Neuron (in vitro differentiated cells): ENCODE results near the gene ADAT3.
"Not testable (repeated sequence)": the region's sequence is repeated elsewhere in the genome, so short reads cannot be mapped to it uniquely, and the experiment has no call there.

Experiments
- H2AFZ ChIP-seq: one replicate; pipeline ENCODE4 v1.6.1; 2013; ENCODE audit warnings: low read depth, mild to moderate bottlenecking, inconsistent platforms, low read length, moderate library complexity
- H3K27me3 ChIP-seq: one replicate; pipeline ENCODE4 v1.6.1; 2013; ENCODE audit warnings: low read length; ENCODE audit not compliant: insufficient read depth
- H3K36me3 ChIP-seq: one replicate; pipeline ENCODE4 v1.6.1; 2013; ENCODE audit warnings: low read length; ENCODE audit not compliant: insufficient read depth
- H3K4me1 ChIP-seq: one replicate; pipeline ENCODE4 v1.6.1; 2013; ENCODE audit warnings: low read length; ENCODE audit not compliant: insufficient read depth
- H3K4me3 ChIP-seq: 2 replicates; pipeline ENCODE4 v1.5.1; 2013; ENCODE audit warnings: mild to moderate bottlenecking, low read length, moderate library complexity
- H3K9me3 ChIP-seq: one replicate; pipeline ENCODE4 v1.6.1; 2013; ENCODE audit warnings: low read length

Gene ADAT3

DNA sequence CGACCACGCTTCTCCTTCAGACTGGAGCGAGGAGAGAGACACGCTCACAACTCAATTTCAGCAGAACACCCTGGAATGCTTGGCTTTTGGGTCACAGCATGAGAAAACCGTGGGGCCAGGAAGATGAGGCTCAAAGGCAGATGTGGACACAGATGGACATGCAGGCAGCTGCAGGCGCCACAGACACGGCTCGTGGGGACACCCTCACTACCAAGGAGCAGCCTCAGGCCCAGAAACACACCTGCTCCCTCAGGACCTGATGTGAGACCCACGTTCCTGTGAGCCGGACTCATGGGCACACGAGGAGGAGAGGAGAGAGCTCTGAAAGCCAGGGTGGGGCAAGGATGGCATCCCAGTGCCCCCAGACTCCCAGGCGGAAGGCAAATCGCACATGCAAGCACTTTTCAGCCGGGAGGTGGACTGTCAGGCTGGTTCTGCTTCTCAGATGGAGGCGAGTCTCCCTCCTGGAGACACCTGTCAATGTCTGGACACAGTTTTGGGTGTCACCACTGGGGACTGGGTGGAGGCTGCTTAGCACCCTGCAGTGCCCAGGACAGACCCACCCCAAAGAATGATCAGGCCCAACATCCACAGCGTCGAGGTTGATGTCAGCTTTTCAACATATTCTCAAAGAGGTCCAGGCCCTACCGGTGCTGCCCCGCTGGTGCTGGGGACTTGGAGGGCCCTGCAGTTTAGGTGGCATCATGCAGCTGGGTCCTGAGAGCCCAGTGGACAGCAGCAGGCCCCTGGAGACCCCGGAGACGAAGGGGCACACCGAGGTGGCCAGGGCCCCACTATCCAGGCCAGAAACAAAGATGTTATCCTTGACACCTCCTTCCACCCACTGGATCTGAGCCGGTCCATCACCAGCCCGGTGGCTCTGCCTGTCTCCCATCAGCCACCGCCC is 22.2 kb upstream of the ADAT3 start:
- no peak overlapping the region for H2AFZ ChIP-seq
- H3K36me3 ChIP-seq = peaks cover 7% of the 10 kb centered on the region
- peak overlapping the region; percentile 97 for H3K4me3 ChIP-seq
- no peaks in the 10 kb centered on the region for H3K27me3 ChIP-seq
- peaks cover 34% of the 10 kb centered on the region for H3K4me1 ChIP-seq
- H3K9me3 ChIP-seq = no peaks in the 10 kb centered on the region

DNA sequence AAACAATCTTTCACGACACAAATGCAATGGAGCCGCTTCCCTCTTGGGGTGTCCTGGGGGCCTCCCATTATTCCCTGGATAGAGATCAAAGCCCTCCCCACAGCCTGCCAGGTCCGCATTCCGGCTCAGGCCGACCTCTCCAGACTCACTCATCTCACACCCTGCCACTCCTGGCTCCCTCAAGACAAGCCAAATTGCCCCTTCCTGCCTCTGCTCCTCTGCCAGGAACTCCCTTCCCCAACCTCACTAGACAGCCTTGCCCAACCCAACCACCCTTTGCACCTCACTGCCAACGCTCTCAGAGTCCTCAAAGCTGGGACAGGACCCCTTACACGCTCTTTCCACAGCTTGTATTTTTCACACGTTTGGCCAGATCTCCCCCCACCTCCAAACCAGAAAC is 21.4 kb upstream of the ADAT3 start:
- Histone ChIP-seq H3K4me1 (peaks cover 34% of the 10 kb centered on the region), H3K4me3 (peak overlapping the region; percentile 97), H3K36me3 (peaks cover 7% of the 10 kb centered on the region), H2AFZ (no peak overlapping the region), H3K27me3 (no peaks in the 10 kb centered on the region), H3K9me3 (no peaks in the 10 kb centered on the region)

DNA sequence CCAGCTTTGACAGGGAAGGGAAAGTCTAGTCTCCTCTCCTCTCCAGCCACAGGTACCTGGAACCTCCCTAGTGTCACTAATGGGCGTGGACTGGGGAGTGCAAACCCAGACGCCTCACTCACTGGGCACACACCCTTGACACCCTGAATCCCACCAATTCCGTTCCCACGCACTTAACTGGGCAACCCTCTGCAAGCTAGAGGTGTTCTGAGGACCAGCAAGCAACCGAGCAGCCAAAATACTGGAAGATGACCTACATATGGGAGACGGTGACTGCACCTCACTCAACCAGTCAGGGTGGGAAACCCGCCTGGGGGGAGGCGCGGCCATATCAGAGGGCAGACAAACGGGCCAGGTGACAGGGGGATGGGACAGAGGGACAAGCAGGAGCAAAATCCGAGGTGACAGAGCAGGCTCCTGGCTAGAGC is 20.9 kb upstream of the ADAT3 start:
- Histone ChIP-seq H3K4me1 (peaks cover 34% of the 10 kb centered on the region), H3K36me3 (peaks cover 7% of the 10 kb centered on the region), H3K27me3 (no peaks in the 10 kb centered on the region), H3K9me3 (no peaks in the 10 kb centered on the region), H2AFZ (no peak overlapping the region), H3K4me3 (peak overlapping the region; percentile 97)

DNA sequence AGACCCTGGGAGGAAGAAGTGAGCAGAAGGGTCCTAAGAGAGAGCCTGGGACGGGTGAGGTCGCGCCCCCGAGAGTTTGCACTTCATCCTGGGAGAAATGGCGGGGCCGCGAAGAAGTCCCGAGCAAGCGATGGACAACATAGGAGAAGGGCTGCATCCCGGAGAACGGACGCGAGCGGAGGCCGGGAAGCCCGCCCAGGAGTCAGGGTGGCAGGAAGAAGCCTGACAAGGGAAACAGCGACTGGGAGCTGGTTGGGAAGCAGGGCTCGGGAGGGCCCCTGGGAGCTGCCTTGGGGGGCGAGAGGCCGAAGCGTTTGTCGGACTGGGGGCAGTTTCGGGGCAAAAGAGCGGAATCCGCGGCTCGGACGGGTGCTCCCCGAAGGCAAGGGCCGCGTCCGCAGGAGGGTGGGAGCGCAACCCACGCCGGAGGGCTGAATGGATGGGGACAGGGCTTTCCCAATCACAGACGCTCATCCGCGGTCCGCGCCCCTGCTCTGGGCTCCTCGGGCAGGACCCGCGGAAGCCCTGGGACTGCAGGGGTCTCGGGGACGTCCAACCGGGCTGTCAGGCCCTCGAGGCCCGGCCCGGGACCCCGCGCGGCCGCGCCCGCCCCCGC is 20.4 kb upstream of the ADAT3 start:
- Histone ChIP-seq H3K4me3 (peak overlapping the region; percentile 97), H3K36me3 (peaks cover 7% of the 10 kb centered on the region), H3K27me3 (no peaks in the 10 kb centered on the region), H2AFZ (no peak overlapping the region), H3K4me1 (peaks cover 34% of the 10 kb centered on the region), H3K9me3 (no peaks in the 10 kb centered on the region)

DNA sequence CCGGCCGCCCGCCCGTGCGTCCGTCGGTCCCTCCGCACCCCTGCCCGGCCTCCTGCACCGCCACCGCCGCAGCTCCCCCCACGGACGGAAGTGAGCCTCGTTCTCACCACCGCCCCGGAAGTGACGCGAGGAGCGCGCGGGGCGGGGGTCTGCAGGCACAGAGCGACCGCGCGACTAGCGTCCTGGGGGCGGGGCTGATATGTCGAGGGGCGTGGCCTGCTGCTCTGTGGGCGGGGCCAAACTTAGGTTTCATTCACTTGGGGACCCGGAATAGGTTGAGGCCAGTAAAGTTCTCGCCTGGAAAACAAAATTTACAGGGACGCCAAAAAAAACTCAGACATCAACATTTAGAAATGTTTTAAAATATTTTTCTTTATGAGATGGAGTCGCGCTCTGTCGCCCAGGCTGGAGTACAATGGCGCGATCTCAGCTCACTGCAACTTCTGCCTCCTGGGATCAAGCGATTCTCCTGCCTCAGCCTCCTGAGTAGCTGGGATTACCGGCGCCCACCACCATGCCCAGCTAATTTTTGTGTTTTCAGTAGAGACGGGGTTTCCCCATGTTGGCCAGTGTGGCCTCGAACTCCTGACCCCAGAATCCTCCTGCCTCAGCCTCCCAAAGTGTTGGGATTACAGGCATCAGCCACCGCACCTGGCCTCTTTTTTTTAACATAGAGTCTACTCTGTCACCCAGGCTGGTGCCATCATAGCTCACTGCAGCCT is 19.6 kb upstream of the ADAT3 start, which contains the start of gene ABHD17A:
Gene ABHD17A, minus strand, starts transcription at position 99 of the 722 bp plus-strand sequence. CDS start 3,930 bp downstream, outside the sequence.
- not testable (repeated sequence) for H3K27me3 ChIP-seq, H3K9me3 ChIP-seq, H2AFZ ChIP-seq, H3K36me3 ChIP-seq
- Histone ChIP-seq H3K4me1 (peaks cover 34% of the 10 kb centered on the region), H3K4me3 (peak within 1 kb of the TSS; percentile 97)

DNA sequence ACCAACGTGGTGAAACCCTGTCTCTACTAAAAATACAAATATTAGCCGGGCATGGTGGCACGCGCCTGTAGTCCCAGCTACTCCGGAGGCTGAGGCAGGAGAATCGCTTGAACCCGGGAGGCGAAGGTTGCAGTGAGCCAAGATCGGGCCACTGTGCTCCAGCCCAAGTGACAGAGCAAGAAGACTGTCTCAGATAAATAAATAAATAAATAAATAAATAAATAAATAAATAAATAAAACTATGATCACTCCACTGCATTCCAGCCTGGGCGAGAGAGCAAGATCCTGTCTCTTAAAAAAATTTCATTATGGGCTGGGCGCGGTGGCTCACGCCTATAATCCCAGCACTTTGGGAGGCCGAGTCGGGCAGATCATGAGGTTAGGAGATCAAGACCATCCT is 18.8 kb upstream of the ADAT3 start:
- H2AFZ ChIP-seq, H3K4me3 ChIP-seq, H3K27me3 ChIP-seq, H3K36me3 ChIP-seq, H3K9me3 ChIP-seq: not testable (repeated sequence)
- peaks cover 34% of the 10 kb centered on the region for H3K4me1 ChIP-seq

DNA sequence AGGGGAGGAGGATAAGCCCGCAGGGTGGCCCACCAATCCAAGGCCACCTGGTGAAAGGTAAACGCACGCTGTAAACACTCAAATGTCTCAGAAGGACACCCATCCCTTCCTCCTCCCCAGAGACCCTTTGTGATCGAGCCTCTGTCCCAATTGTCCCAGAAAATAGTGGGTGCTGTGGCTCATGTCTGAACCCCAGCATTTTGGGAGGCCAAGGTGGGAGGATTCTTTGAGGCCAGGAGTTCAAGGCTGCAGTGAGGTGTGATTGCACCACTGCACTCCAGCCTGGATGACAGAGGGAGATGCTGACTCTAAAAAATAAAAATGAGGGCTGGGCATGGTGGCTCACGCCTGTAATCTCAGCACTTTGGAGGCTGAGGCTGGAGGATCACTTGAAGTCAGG is 16.8 kb upstream of the ADAT3 start:
- peaks cover 18% of the 10 kb centered on the region for H3K4me1 ChIP-seq
- H3K36me3 ChIP-seq = no peaks in the 10 kb centered on the region
- peaks cover 2% of the 10 kb centered on the region for H3K9me3 ChIP-seq
- no peak overlapping the region for H2AFZ ChIP-seq
- H3K4me3 ChIP-seq = no peak overlapping the region
- H3K27me3 ChIP-seq = no peaks in the 10 kb centered on the region

DNA sequence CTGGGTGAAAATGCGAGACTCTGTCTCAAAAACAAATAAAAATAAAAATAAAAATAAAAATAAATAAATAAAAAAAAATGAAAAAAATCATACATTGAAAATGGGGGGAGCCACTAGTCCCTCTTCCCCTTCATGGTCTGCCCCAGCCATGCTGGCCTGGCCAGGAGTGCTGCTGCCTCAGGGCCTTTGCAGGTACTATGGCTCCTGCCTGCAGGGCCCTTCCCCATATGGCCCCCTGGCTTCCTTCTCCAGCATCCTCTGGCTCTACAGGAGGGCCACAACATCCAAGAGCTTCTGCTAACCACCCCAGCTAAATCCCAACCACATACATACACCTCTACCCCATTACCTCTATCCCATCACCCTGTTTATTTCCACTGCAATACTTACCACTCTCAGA is 15.3 kb upstream of the ADAT3 start:
- Histone ChIP-seq H3K27me3 (no peaks in the 10 kb centered on the region), H2AFZ (no peak overlapping the region), H3K36me3 (no peaks in the 10 kb centered on the region), H3K4me1 (peaks cover 4% of the 10 kb centered on the region), H3K9me3 (peaks cover 2% of the 10 kb centered on the region), H3K4me3 (no peak overlapping the region)

DNA sequence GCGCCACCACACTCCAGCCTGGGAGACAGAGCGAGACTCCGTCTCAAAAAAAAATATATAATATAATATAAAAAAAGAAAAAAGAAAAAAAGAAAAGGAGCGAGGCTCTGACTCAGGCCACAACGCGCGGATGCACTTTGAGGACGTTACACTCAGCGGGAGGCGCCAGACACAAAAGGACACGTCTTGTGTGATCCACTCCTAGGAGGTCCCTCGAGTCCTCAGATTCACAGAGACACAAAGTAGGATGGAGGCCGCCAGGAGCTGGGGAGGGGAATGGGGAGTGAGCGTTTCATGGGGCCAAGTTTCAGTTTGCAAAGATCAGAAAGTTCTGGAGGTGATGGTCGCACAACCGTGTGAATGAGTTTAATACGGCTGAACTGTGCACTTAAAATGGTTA is 11.4 kb upstream of the ADAT3 start:
- Histone ChIP-seq H3K4me3 (no peak overlapping the region), H3K27me3 (no peaks in the 10 kb centered on the region), H3K36me3 (no peaks in the 10 kb centered on the region), H3K4me1 (no peaks in the 10 kb centered on the region), H3K9me3 (peaks cover 2% of the 10 kb centered on the region), H2AFZ (no peak overlapping the region)

DNA sequence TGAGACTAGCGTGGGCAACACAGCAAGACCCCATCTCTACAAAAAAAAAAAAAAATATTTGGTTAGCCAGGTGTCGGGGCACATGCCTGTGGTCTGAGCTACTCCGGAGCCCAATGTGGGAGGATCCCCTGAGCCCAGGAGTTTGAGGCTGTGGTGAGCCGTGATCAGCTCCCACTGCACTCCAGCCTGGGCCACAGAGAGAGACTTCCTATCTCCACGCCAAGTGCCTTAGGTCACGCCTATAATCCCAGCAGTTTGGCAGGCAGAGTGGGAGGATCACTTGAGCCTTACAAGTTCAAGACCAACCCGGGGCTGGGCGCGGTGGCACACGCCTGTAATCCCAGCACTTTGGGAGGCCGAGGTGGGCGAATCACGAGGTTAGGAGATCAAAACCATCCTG is 8.7 kb upstream of the ADAT3 start:
- H2AFZ ChIP-seq = no peak overlapping the region
- H3K9me3 ChIP-seq = peaks cover 2% of the 10 kb centered on the region
- no peaks in the 10 kb centered on the region for H3K4me1 ChIP-seq
- H3K36me3 ChIP-seq = no peaks in the 10 kb centered on the region
- H3K27me3 ChIP-seq = no peaks in the 10 kb centered on the region
- no peak overlapping the region for H3K4me3 ChIP-seq

DNA sequence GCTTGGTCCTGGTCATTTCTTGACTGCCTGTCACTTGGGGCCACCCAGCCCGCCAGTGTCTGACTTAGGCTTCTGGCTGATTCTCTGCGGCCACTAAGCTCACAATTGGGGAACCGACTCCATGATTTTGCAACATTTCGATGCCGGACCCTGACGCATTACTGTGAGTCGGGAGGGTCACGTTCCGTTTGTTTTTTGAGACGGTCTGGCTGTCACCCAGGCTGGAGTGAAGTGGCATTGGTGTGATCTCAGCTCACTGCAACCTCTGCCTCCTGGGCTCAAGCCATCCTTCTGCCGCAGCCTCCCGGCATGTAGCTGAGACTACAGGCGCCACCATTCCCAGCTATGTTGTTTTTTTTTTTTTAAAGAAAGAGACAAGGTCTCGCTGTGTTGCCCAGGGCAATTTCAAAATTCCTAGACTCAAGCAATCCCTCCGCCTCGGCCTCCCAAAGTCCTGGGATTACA is 3.2 kb upstream of the ADAT3 start:
- no peaks in the 10 kb centered on the region for H3K9me3 ChIP-seq
- no peaks in the 10 kb centered on the region for H3K27me3 ChIP-seq
- no peak overlapping the region for H2AFZ ChIP-seq
- peaks cover 22% of the 10 kb centered on the region for H3K4me1 ChIP-seq
- H3K4me3 ChIP-seq = no peak overlapping the region
- no peaks in the 10 kb centered on the region for H3K36me3 ChIP-seq

DNA sequence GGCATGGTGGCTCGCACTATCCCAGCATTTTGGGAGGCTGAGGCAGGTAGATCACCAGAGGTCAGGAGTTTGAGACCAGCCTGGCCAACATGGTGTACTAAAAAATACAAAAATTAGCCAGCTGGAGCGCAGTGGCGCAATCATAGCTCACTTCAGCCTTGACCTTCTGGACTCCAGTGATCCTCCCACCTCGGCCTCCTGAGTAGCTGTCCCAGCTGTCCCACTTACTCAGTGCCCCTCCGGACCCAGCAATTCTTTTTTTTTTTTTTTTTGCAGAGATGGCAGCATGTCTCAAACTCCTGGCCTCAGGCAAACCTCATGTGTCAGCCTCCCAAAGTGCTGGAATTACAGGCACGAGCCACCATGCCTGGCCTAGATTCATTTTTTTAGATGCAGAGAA is 2.3 kb upstream of the ADAT3 start:
- peak overlapping the region; percentile 10 for H3K4me3 ChIP-seq
- no peak overlapping the region for H2AFZ ChIP-seq
- H3K27me3 ChIP-seq = no peaks in the 10 kb centered on the region
- H3K4me1 ChIP-seq = peaks cover 22% of the 10 kb centered on the region
- H3K36me3 ChIP-seq = no peaks in the 10 kb centered on the region
- H3K9me3 ChIP-seq = no peaks in the 10 kb centered on the region

DNA sequence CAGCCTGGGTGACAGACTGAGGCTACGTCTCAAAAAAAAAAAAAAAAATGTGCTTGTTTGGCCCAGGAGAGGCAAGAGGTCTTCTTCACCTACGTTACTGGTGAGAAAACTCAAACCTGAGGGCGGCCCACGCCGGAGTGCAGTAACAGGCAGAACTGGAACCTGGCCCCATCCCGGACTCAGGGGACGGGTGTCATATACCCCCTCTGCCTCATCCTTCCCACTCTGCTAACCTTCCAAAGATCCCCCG is 414 bp upstream of the ADAT3 start:
- H3K4me3 ChIP-seq = peak overlapping the region; percentile 37
- peaks cover 22% of the 10 kb centered on the region for H3K4me1 ChIP-seq
- H3K9me3 ChIP-seq = peaks cover 4% of the 10 kb centered on the region
- no peaks in the 10 kb centered on the region for H3K27me3 ChIP-seq
- peak overlapping the region; percentile 86 for H2AFZ ChIP-seq
- no peaks in the 10 kb centered on the region for H3K36me3 ChIP-seq
